Neural cell (in vitro differentiated cells): Measurements from ENCODE around the gene ACSS3.

Experiments
- RAD21 ChIP-seq: fragments of 450-650 bp; conservative IDR thresholded peaks from 2 replicates; pipeline ENCODE4 v1.6.1; 2014; ENCODE audit warnings: antibody characterized with exemption, mild to moderate bottlenecking, moderate library complexity
- TF ChIP-seq, protein P1 (sequence below): fragments of 450-650 bp; IDR thresholded peaks from 2 replicates; pipeline ENCODE4 v1.5.1; 2014; ENCODE audit warnings: antibody characterized with exemption, mild to moderate bottlenecking, moderate library complexity; ENCODE audit not compliant: poor library complexity, severe bottlenecking
- TF ChIP-seq, protein P2 (sequence below): IDR thresholded peaks from 2 replicates; pipeline ENCODE4 v1.6.1; 2012; ENCODE audit warnings: borderline replicate concordance

DNA sequence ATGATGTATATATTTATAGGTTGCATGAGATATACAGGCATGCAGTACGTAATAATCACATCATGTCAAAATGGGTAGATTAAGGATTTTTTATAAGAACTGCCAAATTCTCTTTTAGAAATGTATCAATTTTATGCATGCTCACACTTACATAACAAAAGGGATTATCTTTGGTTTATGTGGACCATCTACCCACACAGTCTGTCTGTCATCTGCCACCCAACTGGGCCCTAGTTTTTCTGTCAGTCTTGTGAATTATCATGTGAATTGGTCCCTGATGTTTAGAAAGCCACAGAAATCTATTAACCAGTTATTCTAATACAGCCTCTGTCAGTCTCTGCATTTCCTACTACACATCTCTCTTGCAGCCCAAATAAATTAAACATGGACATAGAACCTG lies 133.4 kb downstream of the ACSS3 start:
- no peak for TF ChIP-seq RAD21
- TF ChIP-seq, protein P1, sequence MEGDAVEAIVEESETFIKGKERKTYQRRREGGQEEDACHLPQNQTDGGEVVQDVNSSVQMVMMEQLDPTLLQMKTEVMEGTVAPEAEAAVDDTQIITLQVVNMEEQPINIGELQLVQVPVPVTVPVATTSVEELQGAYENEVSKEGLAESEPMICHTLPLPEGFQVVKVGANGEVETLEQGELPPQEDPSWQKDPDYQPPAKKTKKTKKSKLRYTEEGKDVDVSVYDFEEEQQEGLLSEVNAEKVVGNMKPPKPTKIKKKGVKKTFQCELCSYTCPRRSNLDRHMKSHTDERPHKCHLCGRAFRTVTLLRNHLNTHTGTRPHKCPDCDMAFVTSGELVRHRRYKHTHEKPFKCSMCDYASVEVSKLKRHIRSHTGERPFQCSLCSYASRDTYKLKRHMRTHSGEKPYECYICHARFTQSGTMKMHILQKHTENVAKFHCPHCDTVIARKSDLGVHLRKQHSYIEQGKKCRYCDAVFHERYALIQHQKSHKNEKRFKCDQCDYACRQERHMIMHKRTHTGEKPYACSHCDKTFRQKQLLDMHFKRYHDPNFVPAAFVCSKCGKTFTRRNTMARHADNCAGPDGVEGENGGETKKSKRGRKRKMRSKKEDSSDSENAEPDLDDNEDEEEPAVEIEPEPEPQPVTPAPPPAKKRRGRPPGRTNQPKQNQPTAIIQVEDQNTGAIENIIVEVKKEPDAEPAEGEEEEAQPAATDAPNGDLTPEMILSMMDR, result no peak
- TF ChIP-seq, protein P2, sequence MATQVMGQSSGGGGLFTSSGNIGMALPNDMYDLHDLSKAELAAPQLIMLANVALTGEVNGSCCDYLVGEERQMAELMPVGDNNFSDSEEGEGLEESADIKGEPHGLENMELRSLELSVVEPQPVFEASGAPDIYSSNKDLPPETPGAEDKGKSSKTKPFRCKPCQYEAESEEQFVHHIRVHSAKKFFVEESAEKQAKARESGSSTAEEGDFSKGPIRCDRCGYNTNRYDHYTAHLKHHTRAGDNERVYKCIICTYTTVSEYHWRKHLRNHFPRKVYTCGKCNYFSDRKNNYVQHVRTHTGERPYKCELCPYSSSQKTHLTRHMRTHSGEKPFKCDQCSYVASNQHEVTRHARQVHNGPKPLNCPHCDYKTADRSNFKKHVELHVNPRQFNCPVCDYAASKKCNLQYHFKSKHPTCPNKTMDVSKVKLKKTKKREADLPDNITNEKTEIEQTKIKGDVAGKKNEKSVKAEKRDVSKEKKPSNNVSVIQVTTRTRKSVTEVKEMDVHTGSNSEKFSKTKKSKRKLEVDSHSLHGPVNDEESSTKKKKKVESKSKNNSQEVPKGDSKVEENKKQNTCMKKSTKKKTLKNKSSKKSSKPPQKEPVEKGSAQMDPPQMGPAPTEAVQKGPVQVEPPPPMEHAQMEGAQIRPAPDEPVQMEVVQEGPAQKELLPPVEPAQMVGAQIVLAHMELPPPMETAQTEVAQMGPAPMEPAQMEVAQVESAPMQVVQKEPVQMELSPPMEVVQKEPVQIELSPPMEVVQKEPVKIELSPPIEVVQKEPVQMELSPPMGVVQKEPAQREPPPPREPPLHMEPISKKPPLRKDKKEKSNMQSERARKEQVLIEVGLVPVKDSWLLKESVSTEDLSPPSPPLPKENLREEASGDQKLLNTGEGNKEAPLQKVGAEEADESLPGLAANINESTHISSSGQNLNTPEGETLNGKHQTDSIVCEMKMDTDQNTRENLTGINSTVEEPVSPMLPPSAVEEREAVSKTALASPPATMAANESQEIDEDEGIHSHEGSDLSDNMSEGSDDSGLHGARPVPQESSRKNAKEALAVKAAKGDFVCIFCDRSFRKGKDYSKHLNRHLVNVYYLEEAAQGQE, result no peak
